H1 (cell line): Measurements from ENCODE around the gene GANAB. TPM values are rescaled to one million over a fixed set of nuclear protein-coding genes. Genes with fewer than 3 reads are reported as not detected.

ENCODE experiments used
- CTCF ChIA-PET: fragments of 300-600 bp; sonication (Branson Sonifier 250); formaldehyde crosslinking; loops from one replicate; lab custom pipeline; 2021; ENCODE audit not compliant: partially characterized antibody; lab: Charles Lee
- POLR2A ChIA-PET: fragments of 300-600 bp; sonication (Branson Sonifier 250); formaldehyde crosslinking; loops from one replicate; lab custom pipeline; 2021; ENCODE audit warnings: inconsistent platforms; ENCODE audit not compliant: partially characterized antibody; lab: Charles Lee
- DNase-seq, 2 experiments: peaks; one replicate each; pipeline versions ENCODE4 v3.0.0 to v3.0.0-alpha.2; 2010 to 2022; ENCODE audit warnings: low spot score in 2 of 2, low read depth in 1 of 2, mixed read lengths in 1 of 2
- FAIRE-seq: peaks from 2 replicates; lab custom pipeline; 2011; peaks lifted over from hg19 to GRCh38; lab: Jason Lieb, UNC
- H2AFZ ChIP-seq: 2 replicates; pipeline ENCODE4 v1.8.1; 2012; ENCODE audit warnings: low read length, inconsistent platforms
- H2AK5ac ChIP-seq: 2 replicates; pipeline ENCODE4 v1.6.1; 2013; ENCODE audit warnings: low read depth, low read length
- H2BK120ac ChIP-seq: replicated peaks from 2 replicates; pipeline ENCODE3; 2013; ENCODE audit warnings: low read depth, low read length, inconsistent platforms
- H2BK12ac ChIP-seq: 2 replicates; pipeline ENCODE4 v1.6.1; 2013; ENCODE audit warnings: low read depth, low read length
- H2BK15ac ChIP-seq: 2 replicates; pipeline ENCODE4 v1.6.1; 2013; ENCODE audit warnings: low read length
- H2BK20ac ChIP-seq: 2 replicates; pipeline ENCODE4 v1.6.1; 2013; ENCODE audit warnings: low read length
- H2BK5ac ChIP-seq: 2 replicates; pipeline ENCODE4 v1.6.1; 2013; ENCODE audit warnings: low read depth, low read length
- H3K14ac ChIP-seq: 2 replicates; pipeline ENCODE4 v1.6.1; 2013; ENCODE audit warnings: inconsistent platforms; ENCODE audit not compliant: insufficient read length
- H3K18ac ChIP-seq: 2 replicates; pipeline ENCODE4 v1.6.1; 2013; ENCODE audit warnings: low read length; ENCODE audit errors: extremely low read depth
- H3K23ac ChIP-seq: 2 replicates; pipeline ENCODE4 v1.6.1; 2013; ENCODE audit warnings: inconsistent platforms; ENCODE audit not compliant: insufficient read length
- H3K23me2 ChIP-seq: 2 replicates; pipeline ENCODE4 v1.6.1; 2013; ENCODE audit warnings: low read depth, low read length
- H3K27ac ChIP-seq: 2 replicates; pipeline ENCODE4 v1.6.1; 2011; ENCODE audit warnings: low read depth, low read length, inconsistent platforms
- H3K27me3 ChIP-seq, 4 experiments: replicated peaks in 1 of 4; 1 replicate in 1 of 4; 2 replicates in 3 of 4; pipeline versions ENCODE4 v1.6.1 to v1.8.1; 2011 to 2013; ENCODE audit warnings: low read length in 3 of 4, mild to moderate bottlenecking in 3 of 4, inconsistent platforms in 2 of 4, mixed read lengths in 2 of 4, moderate library complexity in 1 of 4; ENCODE audit not compliant: control insufficient read depth in 3 of 4, insufficient read depth in 3 of 4; ENCODE audit errors: extremely low read depth in 1 of 4
- H3K36me3 ChIP-seq, 4 experiments: 2 replicates each; pipeline versions ENCODE4 v1.6.1 to v1.8.1; 2011 to 2013; ENCODE audit warnings: mild to moderate bottlenecking in 4 of 4, low read length in 3 of 4, moderate library complexity in 2 of 4, control low read depth in 1 of 4, inconsistent platforms in 1 of 4; ENCODE audit not compliant: insufficient read depth in 4 of 4, control insufficient read depth in 2 of 4
- H3K4ac ChIP-seq: replicated peaks from 2 replicates; pipeline ENCODE3; 2013; ENCODE audit warnings: low read length, low read depth, mixed read lengths, inconsistent platforms; ENCODE audit not compliant: insufficient read length
- H3K4me1 ChIP-seq, 4 experiments: replicated peaks in 1 of 4; 1 replicate in 1 of 4; 2 replicates in 3 of 4; pipeline versions ENCODE4 v1.6.1 to v1.8.1; 2011 to 2013; ENCODE audit warnings: low read length in 3 of 4, inconsistent platforms in 2 of 4, mixed read lengths in 1 of 4; ENCODE audit not compliant: insufficient read depth in 4 of 4, control insufficient read depth in 3 of 4
- H3K4me2 ChIP-seq, 2 experiments: 2 replicates each; pipeline versions ENCODE4 v1.6.1 to v1.8.1; 2011 to 2013; ENCODE audit warnings: low read depth in 2 of 2, low read length in 2 of 2, control low read depth in 1 of 2, inconsistent platforms in 1 of 2, mild to moderate bottlenecking in 1 of 2; ENCODE audit not compliant: insufficient read depth in 1 of 2
- H3K4me3 ChIP-seq, 4 experiments: fragments of 200-600, 300-600 bp in 1 of 4; sonication (generic), shearing (Covaris generic), sonication (Bioruptor Twin) in 1 of 4; 2 replicates each; pipeline versions ENCODE4 v1.5.1 to v1.8.1; 2011 to 2016; ENCODE audit warnings: low read length in 4 of 4, low read depth in 3 of 4, control low read depth in 2 of 4, inconsistent platforms in 2 of 4, mild to moderate bottlenecking in 2 of 4, mixed read lengths in 1 of 4, moderate library complexity in 1 of 4; ENCODE audit not compliant: insufficient read depth in 2 of 4; ENCODE audit errors: extremely low read depth in 1 of 4
- H3K56ac ChIP-seq: replicated peaks from 2 replicates; pipeline ENCODE3; 2013; ENCODE audit warnings: low read depth, mild to moderate bottlenecking, mixed read lengths, low read length, inconsistent platforms; ENCODE audit not compliant: insufficient read length
- H3K79me1 ChIP-seq: 2 replicates; pipeline ENCODE4 v1.6.1; 2013; ENCODE audit warnings: low read depth, low read length, control low read depth
- H3K79me2 ChIP-seq, 2 experiments: 2 replicates each; pipeline versions ENCODE4 v1.6.1 to v1.8.1; 2012 to 2013; ENCODE audit warnings: low read length in 2 of 2, mild to moderate bottlenecking in 2 of 2, inconsistent platforms in 1 of 2; ENCODE audit not compliant: insufficient read depth in 2 of 2, control insufficient read depth in 1 of 2
- H3K9ac ChIP-seq, 4 experiments: replicated peaks in 1 of 4; 1 replicate in 1 of 4; 2 replicates in 3 of 4; pipeline versions ENCODE4 v1.6.1 to v1.8.1; 2011 to 2013; ENCODE audit warnings: low read depth in 3 of 4, low read length in 3 of 4, control low read depth in 2 of 4, mild to moderate bottlenecking in 2 of 4, moderate library complexity in 2 of 4, inconsistent platforms in 1 of 4; ENCODE audit errors: extremely low read depth in 1 of 4
- H3K9me3 ChIP-seq, 2 experiments: 2 replicates each; pipeline versions ENCODE4 v1.6.1 to v1.8.1; 2012 to 2013; ENCODE audit warnings: mild to moderate bottlenecking in 2 of 2, moderate library complexity in 2 of 2, control low read depth in 1 of 2, inconsistent platforms in 1 of 2, low read depth in 1 of 2, low read length in 1 of 2, mixed read lengths in 1 of 2; ENCODE audit not compliant: insufficient read depth in 2 of 2
- H4K20me1 ChIP-seq, 2 experiments: replicated peaks in 1 of 2; 2 replicates each; pipeline versions ENCODE3 to v1.8.1; 2011 to 2013; ENCODE audit warnings: inconsistent platforms in 2 of 2, low read length in 2 of 2, mild to moderate bottlenecking in 1 of 2; ENCODE audit not compliant: insufficient read depth in 2 of 2, control insufficient read depth in 1 of 2
- H4K5ac ChIP-seq: 2 replicates; pipeline ENCODE4 v1.6.1; 2013; ENCODE audit warnings: low read length, low read depth, mixed read lengths, inconsistent platforms; ENCODE audit not compliant: insufficient read length
- H4K8ac ChIP-seq: 2 replicates; pipeline ENCODE4 v1.8.0; 2013; ENCODE audit warnings: mild to moderate bottlenecking, moderate library complexity, low read length, inconsistent platforms; ENCODE audit not compliant: insufficient read depth; ENCODE audit errors: extremely low read depth
- H4K91ac ChIP-seq: replicated peaks from 2 replicates; pipeline ENCODE3; 2013; ENCODE audit warnings: low read length, mixed read lengths, inconsistent platforms; ENCODE audit not compliant: insufficient read length
- ASH2L ChIP-seq: fragments of 200-600, 300-600 bp; sonication (generic); IDR thresholded peaks from one replicate; pipeline ENCODE4 v1.7.1; 2017; ENCODE audit warnings: low read length
- CEBPB ChIP-seq: IDR thresholded peaks from 2 replicates; pipeline ENCODE4 v1.6.1; 2012; ENCODE audit warnings: low read depth, low read length
- EGR1 ChIP-seq: IDR thresholded peaks from 2 replicates; pipeline ENCODE4 v1.6.1; 2011; ENCODE audit warnings: low read depth, low read length, borderline replicate concordance
- GABPA ChIP-seq: IDR thresholded peaks from 2 replicates; pipeline ENCODE4 v1.6.1; 2011; ENCODE audit warnings: mild to moderate bottlenecking, low read length, moderate library complexity, borderline replicate concordance; ENCODE audit not compliant: insufficient read depth
- HDAC2 ChIP-seq, 2 experiments: fragments of 300-600 bp in 1 of 2; sonication (generic) in 1 of 2; IDR thresholded peaks; 2 replicates each; pipeline ENCODE4 v1.6.1; 2011 to 2012; ENCODE audit warnings: low read depth in 2 of 2, low read length in 2 of 2, mild to moderate bottlenecking in 2 of 2, moderate library complexity in 2 of 2, borderline replicate concordance in 1 of 2, inconsistent platforms in 1 of 2
- RFX5 ChIP-seq: IDR thresholded peaks from 2 replicates; pipeline ENCODE4 v1.6.1; 2011; ENCODE audit warnings: low read depth, low read length, improper control_type of control experiment, borderline replicate concordance
- RXRA ChIP-seq: IDR thresholded peaks from 2 replicates; pipeline ENCODE4 v1.6.1; 2011; ENCODE audit warnings: low read depth, mild to moderate bottlenecking, low read length, moderate library complexity; ENCODE audit not compliant: insufficient read depth
- SP1 ChIP-seq: IDR thresholded peaks from 2 replicates; pipeline ENCODE4 v1.6.1; 2011; ENCODE audit warnings: low read depth, low read length
- TBP ChIP-seq: IDR thresholded peaks from 2 replicates; pipeline ENCODE4 v1.6.1; 2011; ENCODE audit warnings: low read depth, low read length, improper control_type of control experiment
- TCF12 ChIP-seq: IDR thresholded peaks from 2 replicates; pipeline ENCODE4 v1.6.1; 2011; ENCODE audit warnings: low read depth, mild to moderate bottlenecking, low read length
- YY1 ChIP-seq: IDR thresholded peaks from 2 replicates; pipeline ENCODE4 v1.6.1; 2011; ENCODE audit warnings: low read depth, mild to moderate bottlenecking, low read length
- WGBS, 2 experiments: shearing (Covaris generic) in 1 of 2; methylation state at CpG; one replicate each; pipeline versions ENCODE4 v1.1.6 to v1.1.7; 2013 to 2015; ENCODE audit warnings: low lambda C conversion rate in 2 of 2, mixed read lengths in 2 of 2, inconsistent platforms in 1 of 2, low coverage in 1 of 2, missing lambda C conversion rate in 1 of 2; ENCODE audit not compliant: insufficient replicate concordance in 2 of 2, insufficient coverage in 1 of 2, insufficient read length in 1 of 2; ENCODE audit errors: extremely low coverage in 1 of 2, missing lambda C conversion rate in 1 of 2; 5-methylcytosine and 5-hydroxymethylcytosine counted together
- polyA plus RNA-seq, 7 experiments: library from polyadenylated mRNA; depleted of rRNA in 3 of 7; stranded (reverse) in 5 of 7; unstranded in 2 of 7; fragments of >200 nt in 5 of 7; fragments of 200-250 nt in 2 of 7; gene quantifications; 1 replicate in 5 of 7; 2 replicates in 1 of 7; 4 replicates in 1 of 7; pipeline versions ENCODE4 v1.2.1 to v1.2.3, GENCODE V29; 2011 to 2013; ENCODE audit warnings: missing spikeins in 2 of 7, mixed read lengths in 2 of 7
- total RNA-seq: library from RNA; stranded (reverse); fragmentation: NEBNext Ultra II Directional; extraction: Animal tissue kit (Norgen Biotek cat#: 25700); gene quantifications from 2 replicates; pipeline ENCODE4 v1.2.1, GENCODE V29; 2021

Gene GANAB
- total and polyA plus RNA-seq, 2 of the 8 experiments (the other 6 are each of a cell fraction or from before 2014, with no cell fraction given), result 289 to 330 TPM

GRCh38 chr11:62647609-62648005, 1.2 kb upstream of the GANAB start:
- no peaks in the 10 kb centered on the region for H3K9me3 ChIP-seq
- no peak overlapping the region for H2BK12ac ChIP-seq
- WGBS, 2 experiments, result 92% methylated on average over 6 of the region's 6 CpGs; no CpG with 5 or more reads in 1 of the 2 experiments
- no peak overlapping the region for H2AFZ ChIP-seq
- H3K18ac ChIP-seq, result no peak overlapping the region
- no peak overlapping the region for H4K5ac ChIP-seq
- ChIA-PET POLR2A (interaction anchor here (0.8 to 50.4 kb wide), 13 partner anchors 9 to 207 kb away, joined by 3 to 2041 read pairs (median 4); partner anchors contain the start of genes B3GAT3, BSCL2, C11orf98 and CSKMT), CTCF (interaction anchor here (0.8 to 2.0 kb wide), 7 partner anchors 17 to 122 kb away, joined by 3 to 10 read pairs (median 3); partner anchors contain the start of genes C11orf98 and CSKMT)
- peaks cover 3 to 23% of the 10 kb centered on the region in 2 experiments for H4K20me1 ChIP-seq
- no peak overlapping the region for H3K23ac ChIP-seq
- H2BK5ac ChIP-seq, result no peak overlapping the region
- H3K27ac ChIP-seq, result no peak overlapping the region
- H3K4me2 ChIP-seq, result no peak overlapping the region; a peak in 1 of 4 replicates
- peaks cover 8% of the 10 kb centered on the region for H3K23me2 ChIP-seq
- no peaks in the 10 kb centered on the region; a peak in 2 of 7 replicates for H3K4me1 ChIP-seq
- no peak overlapping the region for H2BK15ac ChIP-seq
- peaks cover 10% of the 10 kb centered on the region for H3K79me1 ChIP-seq
- no peak overlapping the region for H3K4ac ChIP-seq
- H3K36me3 ChIP-seq, result peaks cover 0 to 27% (median 7%) of the 10 kb centered on the region in 4 experiments; a peak in 6 of 8 replicates
- H2AK5ac ChIP-seq, result no peak overlapping the region
- H3K14ac ChIP-seq, result no peak overlapping the region
- H3K27me3 ChIP-seq, result no peaks in the 10 kb centered on the region
- H2BK20ac ChIP-seq, result no peak overlapping the region
- DNase-seq (no peak), FAIRE-seq (no peak)
- peaks cover 15 to 53% of the 10 kb centered on the region in 2 experiments for H3K79me2 ChIP-seq
- no peak overlapping the region for H3K9ac ChIP-seq
- H3K56ac ChIP-seq, result no peak overlapping the region
- no peak overlapping the region for H3K4me3 ChIP-seq
- H2BK120ac ChIP-seq, result no peak overlapping the region
- H4K8ac ChIP-seq, result no peak overlapping the region
- no peak overlapping the region for H4K91ac ChIP-seq
- TF ChIP-seq ASH2L (no peak), SP1 (no peak), RFX5 (no peak), GABPA (no peak), YY1 (no peak), EGR1 (no peak), TBP (no peak), HDAC2 (IDR thresholded peaks at IDR 0.05; ENCODE audit: borderline replicate concordance in 1 of 2, low read depth in 2 of 2, low read length in 2 of 2) (no peak), RXRA (no peak), CEBPB (no peak), TCF12 (no peak)
